Fibroblast of upper back skin (primary cell): ENCODE measurements around the gene BSND.

Experiments
- DNase-seq: peaks from one replicate; pipeline ENCODE4 v3.0.0-alpha.2; 2013

BSND gene

GRCh38 chr1:55049914-55050278 is 51.2 kb downstream of the BSND start:
- peak; percentile 43 for DNase-seq

DNA sequence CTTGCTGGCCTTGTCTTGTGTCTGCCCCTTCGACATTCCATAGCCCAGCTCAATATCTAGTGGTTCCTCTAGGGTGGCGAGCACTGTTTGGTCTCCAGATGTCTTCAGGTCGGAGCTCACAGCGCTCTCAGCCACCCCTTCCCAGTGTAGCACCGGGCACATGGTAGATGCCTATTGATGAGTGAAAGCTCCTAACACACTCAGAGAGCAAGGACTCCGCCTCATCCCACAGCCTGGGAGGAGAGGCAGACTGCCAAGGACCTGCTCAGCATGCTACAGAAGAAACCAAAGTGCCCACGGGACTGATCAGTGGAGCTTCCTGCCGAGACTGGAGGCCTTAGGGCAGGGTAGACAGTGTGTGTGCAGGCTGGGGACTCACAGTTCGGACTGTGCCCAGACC is 51.5 kb downstream of the BSND start:
- peak; percentile 77 for DNase-seq

GRCh38 chr1:55051169-55051568 is 52.4 kb downstream of the BSND start:
- DNase-seq: no peak

GRCh38 chr1:55051621-55052020 is 52.9 kb downstream of the BSND start:
- DNase-seq: no peak

DNA sequence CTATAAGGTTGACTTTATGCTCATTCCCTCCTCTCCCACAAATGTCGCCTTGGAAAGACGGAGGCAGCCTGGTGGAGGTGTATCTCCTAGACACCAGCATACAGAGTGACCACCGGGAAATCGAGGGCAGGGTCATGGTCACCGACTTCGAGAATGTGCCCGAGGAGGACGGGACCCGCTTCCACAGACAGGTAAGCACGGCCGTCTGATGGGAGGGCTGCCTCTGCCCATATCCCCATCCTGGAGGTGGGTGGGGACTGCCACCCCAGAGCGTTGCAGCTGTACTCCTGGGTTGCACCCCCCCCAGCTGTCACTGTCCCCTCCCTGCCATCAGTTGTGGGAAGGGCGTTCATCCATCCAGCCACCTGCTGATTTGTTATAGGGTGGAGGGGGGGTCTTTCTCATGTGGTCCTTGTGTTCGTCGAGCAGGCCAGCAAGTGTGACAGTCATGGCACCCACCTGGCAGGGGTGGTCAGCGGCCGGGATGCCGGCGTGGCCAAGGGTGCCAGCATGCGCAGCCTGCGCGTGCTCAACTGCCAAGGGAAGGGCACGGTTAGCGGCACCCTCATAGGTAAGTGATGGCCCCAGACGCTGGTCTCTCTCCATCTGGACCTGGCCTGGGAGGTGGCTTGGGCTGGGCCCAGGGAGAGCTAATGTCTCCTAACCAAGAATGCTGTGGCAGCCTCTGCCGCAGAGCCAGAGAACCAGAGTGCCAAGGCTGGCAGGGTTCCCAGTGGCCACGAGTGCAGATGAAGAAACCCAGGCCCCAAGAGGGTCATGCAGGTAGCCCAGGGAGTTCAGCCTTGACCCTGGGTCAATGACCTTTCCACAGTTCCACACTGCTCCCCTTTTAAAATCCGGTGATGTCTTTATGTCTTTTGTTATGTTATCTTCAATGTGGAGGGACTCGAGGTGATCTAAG is 53.7 kb downstream of the BSND start:
- no peak for DNase-seq

- no peak for DNase-seq
Measured at GRCh38 chr1:55053265-55053954, 54.7 kb downstream of the BSND start.

DNA sequence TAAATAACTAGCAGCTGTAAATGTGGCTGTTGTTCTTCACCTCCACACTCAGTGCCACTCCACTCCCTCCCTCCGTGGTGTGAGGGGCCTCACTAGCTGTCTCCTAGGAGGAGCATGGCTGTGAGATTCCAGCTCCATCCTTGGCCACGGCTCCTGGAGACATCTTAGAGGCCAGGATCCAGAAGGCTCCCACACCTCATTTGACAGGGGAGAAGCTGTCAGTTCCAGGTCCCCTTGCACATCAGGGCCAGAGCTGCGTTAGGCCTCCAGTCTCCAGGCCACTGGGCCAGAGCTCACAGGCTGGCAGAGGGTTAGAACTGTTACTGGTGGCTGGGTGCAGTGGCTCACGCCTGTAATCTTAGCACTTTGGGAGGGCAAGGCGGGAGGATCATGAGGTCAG is 55.7 kb downstream of the BSND start:
- DNase-seq: no peak

DNA sequence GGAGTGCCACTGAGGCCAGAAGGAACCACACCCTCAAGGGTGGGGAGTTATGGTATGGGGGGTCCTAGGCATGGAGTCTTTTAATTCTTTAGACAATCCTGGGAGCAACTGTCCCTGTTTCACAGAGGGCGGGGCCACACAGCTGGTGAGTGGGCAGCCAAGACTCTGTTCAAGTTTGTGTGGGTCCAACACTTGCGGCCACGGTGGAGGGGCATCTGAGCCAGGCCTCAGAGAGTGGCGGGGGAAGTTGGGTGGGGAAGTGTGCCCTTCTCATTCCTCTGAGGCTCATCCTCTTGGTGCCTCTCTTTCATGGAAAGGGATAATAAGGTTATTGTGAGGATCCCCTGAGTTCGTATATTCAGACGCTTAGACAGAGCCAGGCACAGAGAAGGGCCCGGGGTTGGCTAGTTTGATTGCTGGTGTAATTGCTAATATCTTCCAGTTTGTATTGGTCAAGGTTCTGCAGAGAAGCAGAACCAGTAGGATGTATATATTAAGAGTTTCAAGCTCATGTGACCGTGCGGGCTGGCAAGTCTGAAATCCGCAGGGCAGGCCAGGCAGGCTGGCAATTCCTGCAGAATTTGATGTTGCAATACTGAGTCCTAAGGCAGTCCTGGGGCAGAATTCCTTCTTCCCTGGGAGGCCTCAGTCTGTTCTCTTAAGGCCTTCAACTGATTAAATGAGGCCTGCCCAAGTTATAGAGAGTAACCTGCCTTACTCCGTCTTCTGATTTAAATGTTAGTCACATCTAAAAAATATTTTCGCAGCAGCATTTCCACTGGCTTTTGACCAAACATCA is 56.5 kb downstream of the BSND start:
- DNase-seq: no peak

DNA sequence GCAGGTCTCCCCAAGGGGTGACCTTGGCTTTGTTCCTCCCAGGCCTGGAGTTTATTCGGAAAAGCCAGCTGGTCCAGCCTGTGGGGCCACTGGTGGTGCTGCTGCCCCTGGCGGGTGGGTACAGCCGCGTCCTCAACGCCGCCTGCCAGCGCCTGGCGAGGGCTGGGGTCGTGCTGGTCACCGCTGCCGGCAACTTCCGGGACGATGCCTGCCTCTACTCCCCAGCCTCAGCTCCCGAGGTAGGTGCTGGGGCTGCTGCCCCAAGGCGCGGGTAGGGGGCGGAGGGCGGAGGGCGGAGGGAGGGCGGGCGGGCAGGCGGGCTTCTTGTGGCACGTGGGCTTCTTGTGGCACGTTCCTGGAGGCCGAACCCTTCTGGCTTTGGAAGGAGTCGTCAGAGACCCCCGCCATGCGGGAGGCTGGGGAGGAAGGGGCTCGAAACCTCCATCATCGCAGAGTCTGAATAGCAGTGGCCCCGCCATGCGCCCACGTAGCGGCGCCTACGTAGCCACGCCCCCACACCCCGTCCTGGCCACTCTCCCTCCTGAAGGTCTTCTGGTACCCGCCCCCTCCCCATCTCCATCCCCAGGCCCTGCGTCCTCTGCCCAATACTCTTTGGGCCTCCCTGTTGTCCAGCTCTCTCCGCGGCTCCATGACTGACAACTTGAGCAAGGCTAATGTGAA is 57.4 kb downstream of the BSND start:
- no peak for DNase-seq

GRCh38 chr1:55056632-55056992 is 57.9 kb downstream of the BSND start:
- DNase-seq: no peak

- no peak for DNase-seq
Measured at GRCh38 chr1:55057270-55057955, 58.7 kb downstream of the BSND start.

- DNase-seq: no peak
Measured at GRCh38 chr1:55057956-55058298, 59.2 kb downstream of the BSND start.

- no peak for DNase-seq
Measured at GRCh38 chr1:55059302-55060132, 60.8 kb downstream of the BSND start.

- DNase-seq: no peak
Measured at GRCh38 chr1:55060133-55060999, 61.6 kb downstream of the BSND start.

- no peak for DNase-seq
Measured at GRCh38 chr1:55061000-55061705, 62.4 kb downstream of the BSND start.
